ENCODE data around the gene SLC38A10. TPM values are rescaled to one million over a fixed set of nuclear protein-coding genes. Genes with fewer than 3 reads are reported as not detected.
"Not testable (repeated sequence)": the region's sequence is repeated elsewhere in the genome, so short reads cannot be mapped to it uniquely, and the experiment has no call there.

The SLC38A10 gene
- total RNA-seq, 1 donor from 2014 or later, result 102 TPM

DNA sequence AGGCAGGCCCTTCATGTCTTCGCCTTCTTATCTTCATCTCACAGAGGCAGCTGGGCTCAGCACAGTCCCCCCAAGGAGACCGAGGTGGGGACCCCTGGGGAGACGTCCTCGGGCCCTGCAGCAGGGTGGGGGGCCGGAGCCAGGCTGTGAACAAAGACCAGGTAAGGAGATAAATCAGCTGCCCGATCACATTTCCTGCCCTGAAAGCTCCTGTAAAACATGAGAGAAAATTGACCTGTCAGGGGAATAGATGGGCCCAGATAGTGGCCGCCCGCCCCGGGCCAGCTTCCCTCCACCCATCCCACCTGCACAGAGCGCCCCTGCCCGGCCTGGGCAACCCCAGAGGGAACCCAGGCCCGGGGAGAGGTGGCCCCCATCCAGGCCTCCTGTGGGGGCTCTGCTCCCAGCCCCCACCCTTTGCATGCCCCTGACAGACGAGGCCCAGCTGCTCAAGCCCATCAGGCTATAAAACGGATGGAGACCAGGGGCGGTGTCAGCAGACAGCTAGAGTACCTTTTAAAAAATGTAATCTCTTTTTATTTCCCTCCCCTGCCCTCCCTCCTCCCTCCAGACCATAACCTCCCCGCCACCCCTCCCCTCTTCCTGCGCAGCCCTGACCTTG lies 18.8 kb upstream of the SLC38A10 start:
- Mint-ChIP-seq H3K36me3 (ENCODE audit: low read depth) (no peaks in the 10 kb centered on the region), H3K4me3 (ENCODE audit: low read depth) (no peak overlapping the region), H3K27ac (no peak overlapping the region), H3K4me1 (ENCODE audit: low read depth) (peaks cover 4% of the 10 kb centered on the region), H3K9me3 (no peaks in the 10 kb centered on the region), H3K27me3 (ENCODE audit: low read depth) (peaks cover 5% of the 10 kb centered on the region)
- no peak for DNase-seq (ENCODE audit: low spot score)
- intact Hi-C loops (cut with micrococcal nuclease), result no loop called here

DNA sequence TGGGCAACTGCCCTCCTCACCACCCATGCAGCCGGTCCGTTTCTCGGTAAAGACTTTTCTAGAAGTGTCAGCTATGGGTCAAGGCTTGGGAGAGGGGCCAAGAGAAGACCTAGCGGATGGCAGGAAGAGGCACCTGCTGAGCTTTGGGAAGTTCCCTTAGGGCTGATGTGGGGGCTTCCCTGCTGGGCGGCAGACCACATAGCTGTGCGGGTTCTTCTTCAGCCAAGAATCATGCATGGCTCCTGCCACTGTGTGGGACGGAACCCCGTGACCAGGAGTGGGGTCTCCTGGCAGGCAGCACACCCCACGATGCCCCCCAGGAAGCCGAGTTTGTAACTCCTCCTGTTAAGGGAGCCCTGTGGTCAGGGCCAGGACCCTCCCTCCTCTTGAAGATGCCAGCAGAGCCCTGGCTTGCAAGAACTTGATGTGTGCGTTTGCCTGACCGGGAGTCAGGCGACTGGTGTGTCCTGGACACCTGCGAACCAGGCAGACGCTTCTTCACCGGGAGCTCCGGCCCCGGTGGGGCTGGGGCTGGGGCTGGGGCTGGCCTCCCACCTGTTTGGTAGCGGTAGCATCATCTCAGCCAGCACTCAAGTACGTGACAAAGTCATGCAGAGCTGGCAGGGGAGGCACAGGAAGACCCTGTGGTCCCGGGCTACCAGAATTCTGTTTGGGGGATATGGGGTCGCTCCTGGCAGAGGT lies 17.7 kb upstream of the SLC38A10 start:
- no peaks in the 10 kb centered on the region for H3K9me3 Mint-ChIP-seq
- intact Hi-C loops (cut with micrococcal nuclease), result no loop called here
- H3K27me3 Mint-ChIP-seq (ENCODE audit: low read depth), result peaks cover 5% of the 10 kb centered on the region
- no peak for DNase-seq (ENCODE audit: low spot score)
- H3K36me3 Mint-ChIP-seq (ENCODE audit: low read depth), result no peaks in the 10 kb centered on the region
- no peak overlapping the region for H3K27ac Mint-ChIP-seq
- peaks cover 4% of the 10 kb centered on the region for H3K4me1 Mint-ChIP-seq (ENCODE audit: low read depth)
- H3K4me3 Mint-ChIP-seq (ENCODE audit: low read depth), result no peak overlapping the region

DNA sequence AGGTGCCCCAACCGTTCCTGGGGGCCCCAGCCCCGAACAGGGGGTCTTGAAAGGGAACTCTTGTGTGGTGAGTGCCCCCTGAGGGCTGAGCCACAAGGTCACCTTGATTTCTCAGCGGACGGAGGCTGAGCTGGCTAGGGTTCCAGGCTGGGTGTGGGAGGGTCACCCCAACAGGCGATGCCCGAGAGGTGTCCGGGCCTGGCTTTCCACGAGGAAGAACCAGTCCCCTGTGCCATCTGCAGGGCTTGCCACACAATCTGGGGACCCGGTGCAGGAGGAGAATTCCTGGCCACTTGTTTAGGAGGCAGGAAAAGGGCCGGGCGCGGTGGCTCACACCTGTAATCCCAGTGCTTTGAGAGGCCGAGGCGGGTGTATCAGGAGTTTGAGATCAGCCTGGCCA lies 16.8 kb upstream of the SLC38A10 start:
- Mint-ChIP-seq H3K4me1 (ENCODE audit: low read depth) (peaks cover 4% of the 10 kb centered on the region), H3K27me3 (ENCODE audit: low read depth) (peaks cover 5% of the 10 kb centered on the region), H3K9me3 (no peaks in the 10 kb centered on the region), H3K27ac (no peak overlapping the region), H3K36me3 (ENCODE audit: low read depth) (no peaks in the 10 kb centered on the region), H3K4me3 (ENCODE audit: low read depth) (no peak overlapping the region)
- DNase-seq (ENCODE audit: low spot score), result no peak
- intact Hi-C loops (cut with micrococcal nuclease), result no loop called here

DNA sequence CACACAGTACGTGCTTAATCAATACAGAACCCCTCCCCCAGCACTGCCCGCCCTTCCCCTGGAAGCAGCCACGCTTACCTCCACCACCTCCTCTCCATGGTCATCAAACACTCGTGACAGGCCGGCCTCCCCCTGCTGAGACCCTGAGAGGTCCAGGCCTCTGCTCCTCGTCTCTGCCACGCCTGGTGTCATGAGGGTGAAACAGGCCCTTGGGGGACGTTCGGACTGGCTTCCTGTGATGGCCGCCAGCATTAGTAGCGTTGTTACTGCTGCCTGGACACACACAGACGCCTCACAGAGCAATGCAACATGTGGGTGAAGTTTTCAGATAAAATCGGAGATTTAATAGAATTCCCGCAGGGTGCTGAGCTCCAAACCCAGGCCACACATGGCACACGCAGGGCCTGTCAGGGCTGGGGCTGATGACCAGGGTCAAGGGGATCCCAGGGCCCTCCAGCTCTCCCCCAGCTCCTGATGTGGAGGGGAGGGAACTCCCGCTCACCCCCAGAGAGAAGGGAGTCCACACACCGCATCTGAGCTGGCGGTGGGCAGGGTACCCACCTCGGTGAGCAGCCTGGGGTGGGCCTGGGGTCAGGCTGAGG lies 15.9 kb upstream of the SLC38A10 start:
- no peaks in the 10 kb centered on the region for H3K9me3 Mint-ChIP-seq
- no peak for DNase-seq (ENCODE audit: low spot score)
- intact Hi-C loops (cut with micrococcal nuclease), result no loop called here
- H3K4me3 Mint-ChIP-seq (ENCODE audit: low read depth), result no peak overlapping the region
- H3K27ac Mint-ChIP-seq, result no peak overlapping the region
- peaks cover 5% of the 10 kb centered on the region for H3K27me3 Mint-ChIP-seq (ENCODE audit: low read depth)
- H3K4me1 Mint-ChIP-seq (ENCODE audit: low read depth), result peaks cover 4% of the 10 kb centered on the region
- H3K36me3 Mint-ChIP-seq (ENCODE audit: low read depth), result no peaks in the 10 kb centered on the region

DNA sequence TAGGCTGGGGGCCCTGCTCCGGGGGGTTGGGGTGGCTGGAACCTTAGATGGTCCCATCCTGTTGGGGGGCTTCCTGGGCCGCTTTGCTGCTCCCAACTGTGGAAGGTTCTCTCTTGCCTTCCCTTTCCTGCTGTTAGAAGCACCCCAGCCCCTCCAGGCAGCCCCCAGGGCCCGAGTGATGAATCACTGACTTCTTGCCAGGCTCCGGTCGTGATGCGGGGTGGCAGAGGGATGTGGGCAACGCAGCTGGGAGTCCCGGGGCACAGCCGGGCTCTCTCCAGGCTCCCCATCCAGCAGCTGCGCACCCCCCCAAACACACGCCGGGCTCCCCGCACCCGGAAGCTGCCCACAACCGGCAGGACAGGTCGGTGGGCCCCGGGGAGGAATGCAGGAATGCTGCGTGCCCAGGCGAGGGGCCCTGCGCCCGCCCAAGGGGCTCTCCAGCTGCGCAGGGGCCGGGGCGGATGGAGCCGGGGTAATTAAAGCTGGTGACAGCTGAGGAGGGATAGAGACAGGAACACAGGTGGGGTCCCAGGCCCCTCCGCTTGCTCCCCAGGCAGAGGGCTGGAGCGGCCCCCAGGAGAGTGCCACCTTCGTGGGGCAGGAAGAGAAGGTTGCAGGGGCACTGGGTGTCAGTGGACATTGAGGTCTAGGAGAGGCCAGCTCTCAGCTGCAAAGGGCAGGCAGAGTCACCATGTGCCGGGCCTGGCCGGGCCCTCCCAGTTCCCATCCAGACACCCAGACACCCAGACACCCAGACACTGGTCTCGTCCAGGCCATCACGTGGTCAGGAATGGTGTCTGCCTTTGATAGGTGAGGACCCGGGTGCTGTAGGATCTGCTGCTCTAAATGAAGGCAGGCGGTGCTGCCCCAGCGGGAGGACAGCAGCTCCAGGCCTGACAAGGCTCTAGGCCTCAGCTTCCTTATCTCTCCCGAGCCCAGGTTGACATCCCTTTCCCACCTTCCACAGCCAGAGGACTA lies 15.0 kb upstream of the SLC38A10 start:
- Mint-ChIP-seq H3K27me3 (ENCODE audit: low read depth) (peaks cover 5% of the 10 kb centered on the region), H3K4me3 (ENCODE audit: low read depth) (no peak overlapping the region), H3K9me3 (no peaks in the 10 kb centered on the region), H3K4me1 (ENCODE audit: low read depth) (peaks cover 4% of the 10 kb centered on the region), H3K27ac (no peak overlapping the region), H3K36me3 (ENCODE audit: low read depth) (no peaks in the 10 kb centered on the region)
- DNase-seq (ENCODE audit: low spot score), result no peak
- intact Hi-C loops (cut with micrococcal nuclease), result no loop called here

DNA sequence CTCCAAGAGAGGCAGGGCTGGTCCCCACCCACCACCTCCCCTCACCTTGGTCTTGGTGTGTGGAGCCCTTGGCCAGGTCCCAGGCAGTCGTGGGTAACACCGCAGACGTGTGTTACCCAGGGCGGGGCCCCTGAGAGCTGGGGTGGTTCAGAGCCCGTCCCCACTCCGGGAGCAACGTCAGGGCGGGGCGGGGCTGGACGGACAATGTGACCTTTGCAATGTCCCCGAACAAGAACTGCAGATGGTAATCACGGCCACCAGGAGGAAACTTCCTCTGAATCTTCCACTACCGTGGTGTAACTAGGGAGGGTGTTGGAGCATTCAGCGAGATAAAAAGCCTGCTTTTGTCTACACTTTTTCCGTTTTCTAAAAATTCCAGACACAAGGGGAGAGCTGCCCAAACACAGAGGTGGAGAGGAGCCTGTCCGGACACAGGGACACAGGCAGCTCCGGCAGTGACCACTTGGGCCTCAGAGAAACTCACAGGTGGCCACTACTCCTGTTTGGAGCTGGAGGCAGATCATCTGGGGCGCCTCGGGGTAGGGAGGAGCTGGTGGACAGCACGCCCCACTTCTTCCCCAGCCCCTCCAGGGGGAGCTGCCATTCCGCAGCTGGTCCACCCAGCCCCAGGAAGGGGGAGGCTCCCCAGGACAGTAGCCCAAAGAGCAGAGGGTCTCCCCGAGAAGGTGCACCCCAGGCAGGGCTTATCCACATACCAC lies 14.2 kb upstream of the SLC38A10 start:
- Mint-ChIP-seq H3K4me1 (ENCODE audit: low read depth) (peaks cover 4% of the 10 kb centered on the region), H3K9me3 (no peaks in the 10 kb centered on the region), H3K4me3 (ENCODE audit: low read depth) (no peak overlapping the region), H3K27me3 (ENCODE audit: low read depth) (peaks cover 5% of the 10 kb centered on the region), H3K27ac (no peak overlapping the region), H3K36me3 (ENCODE audit: low read depth) (no peaks in the 10 kb centered on the region)
- intact Hi-C loops (cut with micrococcal nuclease), result no loop called here
- peak; percentile 30 for DNase-seq (ENCODE audit: low spot score)

DNA sequence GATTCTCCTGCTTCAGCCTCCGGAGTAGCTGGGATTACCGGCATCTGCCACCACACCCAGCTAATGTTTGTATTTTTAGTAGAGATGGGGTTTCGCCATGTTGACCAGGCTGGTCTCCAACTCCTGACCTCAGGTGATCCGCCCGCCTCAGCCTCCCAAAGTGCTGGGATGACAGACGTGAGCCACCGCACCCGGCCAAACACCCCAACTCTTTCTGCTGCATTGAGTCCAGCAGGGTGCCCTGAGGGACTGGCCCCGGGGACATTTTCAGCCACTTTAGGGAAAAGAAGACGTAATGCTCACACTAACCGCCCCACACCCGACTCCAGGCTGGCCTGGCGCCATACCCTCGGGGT lies 13.7 kb upstream of the SLC38A10 start:
- H3K4me3 Mint-ChIP-seq (ENCODE audit: low read depth); H3K9me3 Mint-ChIP-seq; H3K27ac Mint-ChIP-seq; DNase-seq (ENCODE audit: low spot score); intact Hi-C loops (cut with micrococcal nuclease); H3K36me3 Mint-ChIP-seq (ENCODE audit: low read depth); H3K27me3 Mint-ChIP-seq (ENCODE audit: low read depth); H3K4me1 Mint-ChIP-seq (ENCODE audit: low read depth): not testable (repeated sequence)

DNA sequence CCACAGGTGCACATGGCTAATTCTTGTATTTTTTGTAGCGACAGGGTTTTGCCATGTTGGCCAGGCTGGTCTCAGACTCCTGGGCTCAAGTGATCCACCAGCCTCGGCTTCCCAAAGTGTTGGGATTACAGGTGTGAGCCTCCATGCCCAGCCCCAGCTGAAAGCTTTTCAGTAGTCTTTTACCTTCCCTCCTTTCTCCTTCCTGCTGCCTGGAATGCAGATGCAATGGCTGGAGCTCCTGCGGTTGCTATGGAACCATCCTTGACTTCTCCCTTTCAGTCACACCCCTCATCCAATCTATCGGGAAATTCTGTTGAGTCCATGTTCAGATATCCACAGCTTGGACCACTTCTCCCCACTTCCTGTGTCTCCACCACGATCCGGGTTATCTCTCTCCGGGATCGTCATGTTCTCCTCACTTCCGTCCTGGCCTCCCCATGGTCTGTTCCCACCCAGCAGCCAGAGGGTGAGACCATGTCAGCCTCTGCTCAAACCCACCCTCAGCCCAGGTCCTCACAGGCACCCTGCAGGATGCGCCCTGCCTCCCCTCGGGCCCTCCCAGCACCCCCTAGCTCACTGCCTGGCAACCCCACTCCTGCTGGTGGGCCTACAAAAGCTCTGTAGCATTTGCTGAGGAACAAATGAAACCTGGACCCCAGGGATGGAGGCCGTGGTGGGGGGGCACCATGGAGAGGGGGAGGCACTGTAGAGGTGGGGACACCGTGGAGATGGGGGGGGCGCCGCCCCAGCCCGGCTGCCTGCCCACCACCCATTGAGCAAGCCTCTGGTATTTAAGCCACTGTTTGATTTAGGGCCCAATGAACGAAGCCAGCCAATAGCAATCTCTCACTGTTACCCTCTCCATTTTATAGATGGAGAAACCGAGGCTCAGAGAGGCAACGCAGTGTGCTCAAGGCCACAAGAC lies 12.8 kb upstream of the SLC38A10 start:
- peaks cover 4% of the 10 kb centered on the region for H3K4me1 Mint-ChIP-seq (ENCODE audit: low read depth)
- DNase-seq (ENCODE audit: low spot score), result no peak
- no peak overlapping the region for H3K4me3 Mint-ChIP-seq (ENCODE audit: low read depth)
- intact Hi-C loops (cut with micrococcal nuclease), result no loop called here
- H3K27ac Mint-ChIP-seq, result no peak overlapping the region
- no peaks in the 10 kb centered on the region for H3K36me3 Mint-ChIP-seq (ENCODE audit: low read depth)
- H3K9me3 Mint-ChIP-seq, result no peaks in the 10 kb centered on the region
- H3K27me3 Mint-ChIP-seq (ENCODE audit: low read depth), result peaks cover 5% of the 10 kb centered on the region

DNA sequence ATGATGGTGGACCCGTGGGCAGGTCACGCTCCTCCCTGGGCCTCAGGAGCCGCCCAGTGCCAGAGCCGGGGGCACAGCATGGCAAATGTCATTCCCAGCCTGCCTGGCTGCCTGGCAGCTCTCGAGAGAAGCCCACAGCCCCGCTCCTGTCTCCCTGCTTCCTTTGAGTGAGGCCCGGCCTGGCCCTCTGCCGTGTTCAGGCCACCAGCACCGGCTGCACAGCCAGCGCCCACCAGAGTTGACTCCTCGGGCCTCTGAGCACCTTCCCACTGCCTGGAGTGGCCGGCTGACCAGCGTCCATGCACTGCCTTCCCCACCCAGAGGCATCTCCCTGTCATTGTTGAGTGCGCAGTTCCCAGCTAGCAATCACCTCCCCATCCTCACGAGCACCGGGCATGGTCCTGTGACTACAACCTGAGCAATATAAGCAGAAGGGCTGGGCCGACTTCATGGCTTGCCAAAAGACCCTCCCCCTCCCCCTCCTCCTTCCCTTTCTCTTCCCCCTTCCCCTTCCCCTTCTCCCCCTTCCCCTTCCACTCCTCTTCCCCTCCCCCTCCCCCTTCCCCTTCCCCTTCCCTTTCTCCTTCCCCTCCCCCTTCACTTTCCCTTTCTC lies 11.9 kb upstream of the SLC38A10 start:
- Mint-ChIP-seq H3K27me3 (ENCODE audit: low read depth) (peaks cover 5% of the 10 kb centered on the region), H3K9me3 (no peaks in the 10 kb centered on the region), H3K27ac (no peak overlapping the region), H3K36me3 (ENCODE audit: low read depth) (no peaks in the 10 kb centered on the region), H3K4me1 (ENCODE audit: low read depth) (peaks cover 4% of the 10 kb centered on the region), H3K4me3 (ENCODE audit: low read depth) (no peak overlapping the region)
- intact Hi-C loops (cut with micrococcal nuclease), result no loop called here
- no peak for DNase-seq (ENCODE audit: low spot score)

DNA sequence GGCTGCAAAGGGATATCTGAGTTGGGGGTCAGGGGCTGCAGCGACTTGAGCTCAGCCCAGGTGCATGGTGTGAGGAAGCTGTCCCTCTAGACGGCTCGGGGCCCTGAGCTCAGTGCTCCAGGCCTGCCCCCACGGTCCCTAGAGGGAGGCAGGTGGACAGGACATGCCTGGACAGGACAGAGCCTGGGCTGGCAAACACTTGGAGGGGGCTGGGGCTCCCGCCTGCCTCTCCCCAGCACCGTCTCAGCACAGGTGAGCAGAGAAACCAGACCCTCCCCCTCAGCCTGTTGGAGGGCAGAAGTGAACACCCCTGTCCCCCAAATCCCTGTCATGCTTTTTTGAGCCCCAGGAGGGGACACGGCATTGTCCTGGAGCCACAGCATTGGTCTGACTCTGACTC lies 11.4 kb upstream of the SLC38A10 start:
- no peak for DNase-seq (ENCODE audit: low spot score)
- Mint-ChIP-seq H3K9me3 (no peaks in the 10 kb centered on the region), H3K4me1 (ENCODE audit: low read depth) (peaks cover 4% of the 10 kb centered on the region), H3K36me3 (ENCODE audit: low read depth) (no peaks in the 10 kb centered on the region), H3K27me3 (ENCODE audit: low read depth) (peaks cover 5% of the 10 kb centered on the region), H3K27ac (no peak overlapping the region), H3K4me3 (ENCODE audit: low read depth) (no peak overlapping the region)
- intact Hi-C loops (cut with micrococcal nuclease), result no loop called here

DNA sequence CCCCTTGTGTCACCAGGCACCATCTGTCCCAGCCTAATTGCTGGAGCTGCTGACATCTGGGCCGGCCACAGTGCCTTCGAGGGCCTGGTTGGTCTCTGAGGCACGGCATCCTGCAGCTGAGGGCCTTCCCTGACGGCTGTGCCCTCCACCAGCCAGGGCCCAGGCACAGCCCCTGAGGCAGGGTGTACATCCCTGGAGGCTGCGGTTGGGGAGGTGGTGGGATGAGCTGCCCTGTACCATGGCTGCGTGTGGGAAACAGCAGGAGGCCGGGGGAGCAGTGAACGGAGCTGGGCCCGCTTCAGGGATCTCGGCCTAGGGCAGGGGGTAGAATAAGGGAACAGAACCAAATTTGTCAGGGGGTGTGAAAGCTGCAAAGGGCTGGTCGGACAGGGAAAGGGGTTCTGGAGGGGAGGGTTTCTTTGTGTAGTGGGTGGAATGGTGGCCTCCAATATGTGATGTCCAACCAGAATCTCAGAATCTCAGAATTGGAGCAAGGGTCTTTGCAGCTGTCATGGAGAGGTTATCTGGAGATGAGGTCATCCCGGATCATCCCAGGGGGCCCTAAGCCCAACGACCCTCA lies 10.0 kb upstream of the SLC38A10 start:
- intact Hi-C loops (cut with micrococcal nuclease), result no loop called here
- Mint-ChIP-seq H3K9me3 (no peaks in the 10 kb centered on the region), H3K27me3 (ENCODE audit: low read depth) (peaks cover 4% of the 10 kb centered on the region), H3K36me3 (ENCODE audit: low read depth) (no peaks in the 10 kb centered on the region), H3K27ac (no peak overlapping the region), H3K4me1 (ENCODE audit: low read depth) (peaks cover 4% of the 10 kb centered on the region), H3K4me3 (ENCODE audit: low read depth) (no peak overlapping the region)
- DNase-seq (ENCODE audit: low spot score), result no peak
